HL-60 (cell line): ENCODE measurements around the gene PPP2R5C.

Source experiments
- DNase-seq, 2 experiments: peaks; one replicate each; pipeline ENCODE4 v3.0.0-alpha.2; 2010 to 2020; ENCODE audit warnings: low read depth in 1 of 2, low spot score in 1 of 2
- H3K27ac ChIP-seq: fragments of 250-450 bp; sonication (Bioruptor Pico); replicated peaks from 2 replicates; pipeline ENCODE4 v1.5.1; 2020; ENCODE audit warnings: mild to moderate bottlenecking, moderate library complexity
- H3K27me3 ChIP-seq: fragments of 250-450 bp; sonication (Bioruptor Pico); 2 replicates; pipeline ENCODE4 v1.5.1; 2021; ENCODE audit warnings: mild to moderate bottlenecking, moderate library complexity; ENCODE audit not compliant: insufficient read depth, poor library complexity, severe bottlenecking
- H3K4me3 ChIP-seq: replicated peaks from 2 replicates; pipeline ENCODE4 v1.5.1; 2011; ENCODE audit warnings: mild to moderate bottlenecking, control low read depth, low read length; ENCODE audit not compliant: insufficient read depth
- CTCF ChIP-seq: IDR thresholded peaks from one replicate; pipeline ENCODE4 v1.5.1; 2011; ENCODE audit warnings: low read length, control low read depth, inconsistent platforms; ENCODE audit not compliant: insufficient read depth
- GABPA ChIP-seq: IDR thresholded peaks from 2 replicates; pipeline ENCODE4 v1.6.1; 2012; ENCODE audit warnings: low read depth
- POLR2AphosphoS5 ChIP-seq: IDR thresholded peaks from 2 replicates; pipeline ENCODE4 v1.6.1; 2012; ENCODE audit warnings: low read depth
- REST ChIP-seq: IDR thresholded peaks from 2 replicates; pipeline ENCODE4 v1.6.1; 2012; ENCODE audit warnings: low read depth; ENCODE audit not compliant: insufficient replicate concordance
- SPI1 ChIP-seq: IDR thresholded peaks from 2 replicates; pipeline ENCODE4 v1.6.1; 2012; ENCODE audit warnings: low read depth, mild to moderate bottlenecking, borderline replicate concordance

Gene PPP2R5C

GRCh38 chr14:101731187-101732080, 30.1 kb upstream of the PPP2R5C start:
- peak; percentile 95 to 96 for DNase-seq
- TF ChIP-seq POLR2AphosphoS5 (peak; percentile 40; the same call in 1 of the 2 replicates), REST (no peak), GABPA (no peak), SPI1 (peak; percentile 14; the same call in 1 of the 2 replicates), CTCF (no peak)
- Histone ChIP-seq H3K27ac (peak overlapping the region; percentile 67), H3K4me3 (no peak overlapping the region), H3K27me3 (no peaks in the 10 kb centered on the region)

- no peak overlapping the region for H3K4me3 ChIP-seq
- H3K27me3 ChIP-seq, result no peaks in the 10 kb centered on the region
- peak overlapping the region; percentile 67 for H3K27ac ChIP-seq
- TF ChIP-seq SPI1, result no peak
- TF ChIP-seq GABPA, result no peak
- TF ChIP-seq REST, result no peak
- no peak for TF ChIP-seq POLR2AphosphoS5
- no peak for TF ChIP-seq CTCF
- peak in 1 of 2 experiments; percentile 53 for DNase-seq
Measured at GRCh38 chr14:101732118-101732517, 29.4 kb upstream of the PPP2R5C start.

GRCh38 chr14:101733211-101733610, 28.3 kb upstream of the PPP2R5C start:
- TF ChIP-seq SPI1 (no peak), CTCF (no peak), GABPA (no peak)
- DNase-seq, result peak in 1 of 2 experiments; percentile 11
- no peaks in the 10 kb centered on the region for H3K27me3 ChIP-seq
- H3K27ac ChIP-seq, result no peak overlapping the region
- H3K4me3 ChIP-seq, result no peak overlapping the region
